ENCODE measurements around the gene NUDT16.

Gene NUDT16

GRCh38 chr3:131386429-131387165, 5.0 kb downstream of the NUDT16 start:
- no peak for DNase-seq (ENCODE audit: low read depth in 2 of 2)

- DNase-seq (ENCODE audit: low read depth in 2 of 2) = no peak
These were observed 6.4 kb downstream of the NUDT16 start for GRCh38 chr3:131387796-131388489.

- no peak for DNase-seq (ENCODE audit: low read depth in 2 of 2)
These were observed 6.9 kb downstream of the NUDT16 start for GRCh38 chr3:131388490-131388799.

- DNase-seq (ENCODE audit: low read depth in 2 of 2) = no peak
These were observed 8.8 kb downstream of the NUDT16 start for GRCh38 chr3:131390331-131390730.

- DNase-seq (ENCODE audit: low read depth in 2 of 2) = no peak
These were observed 11.5 kb downstream of the NUDT16 start for GRCh38 chr3:131393051-131393450.

- no peak for DNase-seq (ENCODE audit: low read depth in 2 of 2)
These were observed 12.3 kb downstream of the NUDT16 start for GRCh38 chr3:131393868-131394267.

- DNase-seq (ENCODE audit: low read depth in 2 of 2) = no peak
These were observed 12.8 kb downstream of the NUDT16 start for GRCh38 chr3:131394400-131394799.

- no peak for DNase-seq (ENCODE audit: low read depth in 2 of 2)
These were observed 14.6 kb downstream of the NUDT16 start for GRCh38 chr3:131396170-131396569.

- no peak for DNase-seq (ENCODE audit: low read depth in 2 of 2)
These were observed 16.3 kb downstream of the NUDT16 start for GRCh38 chr3:131397889-131398288.

GRCh38 chr3:131401978-131402377, 20.4 kb downstream of the NUDT16 start:
- no peak for DNase-seq (ENCODE audit: low read depth in 2 of 2)

GRCh38 chr3:131402391-131403039, 20.9 kb downstream of the NUDT16 start:
- DNase-seq (ENCODE audit: low read depth in 2 of 2) = no peak

GRCh38 chr3:131403216-131403895, 21.8 kb downstream of the NUDT16 start:
- no peak for DNase-seq (ENCODE audit: low read depth in 2 of 2)

GRCh38 chr3:131405411-131405810, 23.8 kb downstream of the NUDT16 start:
- no peak for DNase-seq (ENCODE audit: low read depth in 2 of 2)

- no peak for DNase-seq (ENCODE audit: low read depth in 2 of 2)
These were observed 24.7 kb downstream of the NUDT16 start for GRCh38 chr3:131406274-131406673.

- no peak for DNase-seq (ENCODE audit: low read depth in 2 of 2)
These were observed 36.2 kb downstream of the NUDT16 start for GRCh38 chr3:131417751-131418150.

- DNase-seq (ENCODE audit: low read depth in 2 of 2) = no peak
These were observed 39.7 kb downstream of the NUDT16 start for GRCh38 chr3:131421301-131421700.

GRCh38 chr3:131421957-131422498, 40.5 kb downstream of the NUDT16 start:
- no peak for DNase-seq (ENCODE audit: low read depth in 2 of 2)

GRCh38 chr3:131427226-131427625, 45.7 kb downstream of the NUDT16 start:
- no peak for DNase-seq (ENCODE audit: low read depth in 2 of 2)

GRCh38 chr3:131431754-131432153, 50.2 kb downstream of the NUDT16 start:
- DNase-seq (ENCODE audit: low read depth in 2 of 2) = no peak

- no peak for DNase-seq (ENCODE audit: low read depth in 2 of 2)
These were observed 50.9 kb downstream of the NUDT16 start for GRCh38 chr3:131432441-131432840.

GRCh38 chr3:131435000-131435399, 53.4 kb downstream of the NUDT16 start:
- no peak for DNase-seq (ENCODE audit: low read depth in 2 of 2)

Measured in activated CD8-positive, alpha-beta memory T cell treated with anti-CD3 and anti-CD28 coated beads for 4 hours (primary cell).